ENCODE results near the gene PRUNE2. TPM values are rescaled to one million over a fixed set of nuclear protein-coding genes. Genes with fewer than 3 reads are reported as not detected.

The PRUNE2 gene
- polyA plus RNA-seq, 1 of the 3 experiments (the other 2 are of a cell fraction), result 13.0 TPM

DNA sequence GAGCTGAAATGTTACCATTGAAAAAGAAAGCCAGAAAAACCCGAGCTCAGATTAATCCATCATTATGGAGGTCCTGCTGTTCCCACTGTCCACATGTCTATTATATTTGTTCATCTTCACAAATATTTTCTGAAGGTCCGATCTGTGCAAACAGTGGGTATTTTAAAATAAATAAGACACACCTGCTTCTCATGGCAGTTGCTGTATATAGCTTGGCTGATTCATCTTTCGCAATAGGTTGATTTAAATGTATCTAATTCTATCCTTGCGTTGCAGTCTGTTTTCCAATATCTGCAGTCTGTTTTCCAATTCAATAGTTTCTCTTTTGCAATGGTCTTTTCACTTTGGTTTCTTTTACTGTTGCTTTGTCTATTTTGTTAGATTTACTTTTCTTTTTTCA, 229.1 kb downstream of the PRUNE2 start:
- 20% methylated on average over 4 of the region's 4 CpGs for WGBS (ENCODE audit: low lambda C conversion rate)
- Histone ChIP-seq H3K4me3 (ENCODE audit: low read depth in 2 of 2, low read length in 1 of 2) (peak overlapping the region; percentile 14 to 49; a peak in 2 of 4 replicates), H3K27me3 (ENCODE audit: insufficient read depth) (no peaks in the 10 kb centered on the region), H3K4me1 (ENCODE audit: control insufficient read depth in 1 of 2, insufficient read depth in 2 of 2, low read depth in 1 of 2, low read length in 1 of 2) (0 out of 4 replicates have a peak, but pooled peaks cover 0 to 4% of the 10 kb centered on the region in 2 experiments), H3K9me3 (no peaks in the 10 kb centered on the region), H2AFZ (ENCODE audit: low read depth) (peak overlapping the region; percentile 92), H3K27ac (ENCODE audit: low read depth in 2 of 2, low read length in 1 of 2) (peak overlapping the region; percentile 62 to 94; a peak in 3 of 4 replicates), H3K36me3 (replicated peaks in 1 of 2; ENCODE audit: control insufficient read depth in 1 of 2, insufficient read depth in 2 of 2, low read length in 1 of 2) (no peaks in the 10 kb centered on the region), H3K9me2 (no peaks in the 10 kb centered on the region), H3K9ac (peak overlapping the region; percentile 80), H3K79me2 (ENCODE audit: insufficient read depth) (no peaks in the 10 kb centered on the region; the same call in 1 of the 2 replicates), H4K20me1 (ENCODE audit: insufficient read depth) (no peaks in the 10 kb centered on the region), H3F3A (replicated peaks; ENCODE audit: insufficient read depth) (peaks cover 16% of the 10 kb centered on the region), H3K4me2 (peak overlapping the region; percentile 79)
- no peak for TF ChIP-seq POLR2AphosphoS5 (IDR thresholded peaks at IDR 0.05; ENCODE audit: low read depth, low read length)
- TF ChIP-seq MEF2A (IDR thresholded peaks at IDR 0.05; ENCODE audit: borderline replicate concordance, low read depth), result no peak
- no peak for TF ChIP-seq NFIC (IDR thresholded peaks at IDR 0.05; ENCODE audit: borderline replicate concordance)
- no peak for DNase-seq
- ChIA-PET CTCF (no interaction called here), POLR2A (no interaction called here)

DNA sequence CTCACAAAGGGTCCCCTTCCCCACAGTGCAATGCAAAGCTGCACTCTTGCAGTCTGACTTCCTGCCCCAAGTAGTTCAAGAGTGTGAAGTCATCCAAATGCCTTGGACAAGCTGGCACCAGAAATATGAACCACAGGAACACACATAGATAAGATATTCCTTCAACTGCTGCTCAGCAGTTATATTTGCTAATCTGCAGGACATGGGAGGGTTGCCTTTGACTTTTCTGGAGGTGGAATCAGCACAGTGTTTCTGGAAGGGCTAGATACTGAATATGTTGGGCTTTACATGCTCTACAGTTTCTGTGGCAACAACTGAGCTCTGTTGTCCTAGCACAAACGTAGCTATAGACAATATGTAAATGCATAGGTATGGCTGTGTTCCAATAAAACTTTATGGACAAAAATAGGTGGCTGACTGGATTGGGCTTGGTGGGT, 238.4 kb downstream of the PRUNE2 start:
- H3K79me2 ChIP-seq (ENCODE audit: insufficient read depth), result no peaks in the 10 kb centered on the region
- no peaks in the 10 kb centered on the region for H3K9me3 ChIP-seq
- H3F3A ChIP-seq (replicated peaks; ENCODE audit: insufficient read depth), result peaks cover 22% of the 10 kb centered on the region
- no peak overlapping the region for H2AFZ ChIP-seq (ENCODE audit: low read depth)
- H3K4me2 ChIP-seq, result peak overlapping the region; percentile 56
- no peaks in the 10 kb centered on the region for H3K36me3 ChIP-seq (replicated peaks in 1 of 2; ENCODE audit: control insufficient read depth in 1 of 2, insufficient read depth in 2 of 2, low read length in 1 of 2)
- POLR2A ChIA-PET, result no interaction called here
- H4K20me1 ChIP-seq (ENCODE audit: insufficient read depth), result no peaks in the 10 kb centered on the region
- H3K4me3 ChIP-seq (ENCODE audit: low read depth in 2 of 2, low read length in 1 of 2), result no peak overlapping the region
- H3K27me3 ChIP-seq (ENCODE audit: insufficient read depth), result no peaks in the 10 kb centered on the region
- DNase-seq, result no peak
- peaks cover 0 to 18% of the 10 kb centered on the region in 2 experiments; a peak in 2 of 4 replicates for H3K4me1 ChIP-seq (ENCODE audit: control insufficient read depth in 1 of 2, insufficient read depth in 2 of 2, low read depth in 1 of 2, low read length in 1 of 2)
- peak overlapping the region in 1 of 2 experiments; percentile 83; a peak in 2 of 4 replicates for H3K27ac ChIP-seq (ENCODE audit: low read depth in 2 of 2, low read length in 1 of 2)
- CTCF ChIA-PET, result interaction anchor here (0.8 to 2.8 kb wide), 2 partner anchors 37 to 220 kb away, joined by 3 to 14 read pairs; no protein-coding TSS in a partner anchor
- H3K9me2 ChIP-seq, result no peaks in the 10 kb centered on the region
- 0% methylated on average over 1 of the region's 1 CpG for WGBS (ENCODE audit: low lambda C conversion rate)
- H3K9ac ChIP-seq, result peak overlapping the region; percentile 53
- TF ChIP-seq JUND (IDR thresholded peaks at IDR 0.05), result peak; percentile 47
- TF ChIP-seq, protein P1, sequence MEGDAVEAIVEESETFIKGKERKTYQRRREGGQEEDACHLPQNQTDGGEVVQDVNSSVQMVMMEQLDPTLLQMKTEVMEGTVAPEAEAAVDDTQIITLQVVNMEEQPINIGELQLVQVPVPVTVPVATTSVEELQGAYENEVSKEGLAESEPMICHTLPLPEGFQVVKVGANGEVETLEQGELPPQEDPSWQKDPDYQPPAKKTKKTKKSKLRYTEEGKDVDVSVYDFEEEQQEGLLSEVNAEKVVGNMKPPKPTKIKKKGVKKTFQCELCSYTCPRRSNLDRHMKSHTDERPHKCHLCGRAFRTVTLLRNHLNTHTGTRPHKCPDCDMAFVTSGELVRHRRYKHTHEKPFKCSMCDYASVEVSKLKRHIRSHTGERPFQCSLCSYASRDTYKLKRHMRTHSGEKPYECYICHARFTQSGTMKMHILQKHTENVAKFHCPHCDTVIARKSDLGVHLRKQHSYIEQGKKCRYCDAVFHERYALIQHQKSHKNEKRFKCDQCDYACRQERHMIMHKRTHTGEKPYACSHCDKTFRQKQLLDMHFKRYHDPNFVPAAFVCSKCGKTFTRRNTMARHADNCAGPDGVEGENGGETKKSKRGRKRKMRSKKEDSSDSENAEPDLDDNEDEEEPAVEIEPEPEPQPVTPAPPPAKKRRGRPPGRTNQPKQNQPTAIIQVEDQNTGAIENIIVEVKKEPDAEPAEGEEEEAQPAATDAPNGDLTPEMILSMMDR (IDR thresholded peaks at IDR 0.05), result no peak
- no peak for TF ChIP-seq GATA2 (CRISPR knock-in tag; IDR thresholded peaks at IDR 0.05)
- no peak for TF ChIP-seq FOXM1 (IDR thresholded peaks at IDR 0.05; ENCODE audit: low read depth)
- TF ChIP-seq, protein P2, sequence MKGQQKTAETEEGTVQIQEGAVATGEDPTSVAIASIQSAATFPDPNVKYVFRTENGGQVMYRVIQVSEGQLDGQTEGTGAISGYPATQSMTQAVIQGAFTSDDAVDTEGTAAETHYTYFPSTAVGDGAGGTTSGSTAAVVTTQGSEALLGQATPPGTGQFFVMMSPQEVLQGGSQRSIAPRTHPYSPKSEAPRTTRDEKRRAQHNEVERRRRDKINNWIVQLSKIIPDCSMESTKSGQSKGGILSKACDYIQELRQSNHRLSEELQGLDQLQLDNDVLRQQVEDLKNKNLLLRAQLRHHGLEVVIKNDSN (IDR thresholded peaks at IDR 0.05; ENCODE audit: borderline replicate concordance, low read depth), result no peak
- peak; percentile 29; the same call in 1 of the 2 replicates for TF ChIP-seq FOSL2 (IDR thresholded peaks at IDR 0.05; ENCODE audit: borderline replicate concordance, low read depth)
- TF ChIP-seq EP300 (IDR thresholded peaks at IDR 0.05; ENCODE audit: borderline replicate concordance in 1 of 2, low read depth in 1 of 2, low read length in 1 of 2), result peak in 1 of 2 experiments; percentile 75; a peak in 1 of 4 replicates
- no peak for TF ChIP-seq CHD2 (IDR thresholded peaks at IDR 0.05; ENCODE audit: low read length, partially characterized antibody)
- no peak for TF ChIP-seq SMC3 (IDR thresholded peaks at IDR 0.05; ENCODE audit: low read depth, low read length)
- TF ChIP-seq, protein P3, sequence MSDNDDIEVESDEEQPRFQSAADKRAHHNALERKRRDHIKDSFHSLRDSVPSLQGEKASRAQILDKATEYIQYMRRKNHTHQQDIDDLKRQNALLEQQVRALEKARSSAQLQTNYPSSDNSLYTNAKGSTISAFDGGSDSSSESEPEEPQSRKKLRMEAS (IDR thresholded peaks at IDR 0.05; ENCODE audit: low read depth), result peak; percentile 64; the same call in 1 of the 2 replicates
- 0 out of 2 replicates have a peak, but pooled peaks have one; percentile 58 for TF ChIP-seq TEAD4 (IDR thresholded peaks at IDR 0.05; ENCODE audit: borderline replicate concordance, insufficient read depth)
- TF ChIP-seq RAD21 (IDR thresholded peaks at IDR 0.05; ENCODE audit: low read length), result no peak
- no peak for TF ChIP-seq RFX5 (IDR thresholded peaks at IDR 0.05; ENCODE audit: low read length)
- no peak for TF ChIP-seq POLR2AphosphoS5 (IDR thresholded peaks at IDR 0.05; ENCODE audit: low read depth, low read length)
- TF ChIP-seq EZH2phosphoT487 (IDR thresholded peaks at IDR 0.05; ENCODE audit: borderline replicate concordance, low read depth), result no peak
- TF ChIP-seq, protein P4, sequence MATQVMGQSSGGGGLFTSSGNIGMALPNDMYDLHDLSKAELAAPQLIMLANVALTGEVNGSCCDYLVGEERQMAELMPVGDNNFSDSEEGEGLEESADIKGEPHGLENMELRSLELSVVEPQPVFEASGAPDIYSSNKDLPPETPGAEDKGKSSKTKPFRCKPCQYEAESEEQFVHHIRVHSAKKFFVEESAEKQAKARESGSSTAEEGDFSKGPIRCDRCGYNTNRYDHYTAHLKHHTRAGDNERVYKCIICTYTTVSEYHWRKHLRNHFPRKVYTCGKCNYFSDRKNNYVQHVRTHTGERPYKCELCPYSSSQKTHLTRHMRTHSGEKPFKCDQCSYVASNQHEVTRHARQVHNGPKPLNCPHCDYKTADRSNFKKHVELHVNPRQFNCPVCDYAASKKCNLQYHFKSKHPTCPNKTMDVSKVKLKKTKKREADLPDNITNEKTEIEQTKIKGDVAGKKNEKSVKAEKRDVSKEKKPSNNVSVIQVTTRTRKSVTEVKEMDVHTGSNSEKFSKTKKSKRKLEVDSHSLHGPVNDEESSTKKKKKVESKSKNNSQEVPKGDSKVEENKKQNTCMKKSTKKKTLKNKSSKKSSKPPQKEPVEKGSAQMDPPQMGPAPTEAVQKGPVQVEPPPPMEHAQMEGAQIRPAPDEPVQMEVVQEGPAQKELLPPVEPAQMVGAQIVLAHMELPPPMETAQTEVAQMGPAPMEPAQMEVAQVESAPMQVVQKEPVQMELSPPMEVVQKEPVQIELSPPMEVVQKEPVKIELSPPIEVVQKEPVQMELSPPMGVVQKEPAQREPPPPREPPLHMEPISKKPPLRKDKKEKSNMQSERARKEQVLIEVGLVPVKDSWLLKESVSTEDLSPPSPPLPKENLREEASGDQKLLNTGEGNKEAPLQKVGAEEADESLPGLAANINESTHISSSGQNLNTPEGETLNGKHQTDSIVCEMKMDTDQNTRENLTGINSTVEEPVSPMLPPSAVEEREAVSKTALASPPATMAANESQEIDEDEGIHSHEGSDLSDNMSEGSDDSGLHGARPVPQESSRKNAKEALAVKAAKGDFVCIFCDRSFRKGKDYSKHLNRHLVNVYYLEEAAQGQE (IDR thresholded peaks at IDR 0.05; ENCODE audit: low read depth, low read length), result no peak
- TF ChIP-seq, protein P5, sequence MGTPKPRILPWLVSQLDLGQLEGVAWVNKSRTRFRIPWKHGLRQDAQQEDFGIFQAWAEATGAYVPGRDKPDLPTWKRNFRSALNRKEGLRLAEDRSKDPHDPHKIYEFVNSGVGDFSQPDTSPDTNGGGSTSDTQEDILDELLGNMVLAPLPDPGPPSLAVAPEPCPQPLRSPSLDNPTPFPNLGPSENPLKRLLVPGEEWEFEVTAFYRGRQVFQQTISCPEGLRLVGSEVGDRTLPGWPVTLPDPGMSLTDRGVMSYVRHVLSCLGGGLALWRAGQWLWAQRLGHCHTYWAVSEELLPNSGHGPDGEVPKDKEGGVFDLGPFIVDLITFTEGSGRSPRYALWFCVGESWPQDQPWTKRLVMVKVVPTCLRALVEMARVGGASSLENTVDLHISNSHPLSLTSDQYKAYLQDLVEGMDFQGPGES (IDR thresholded peaks at IDR 0.05; ENCODE audit: low read depth, low read length), result no peak
- TF ChIP-seq MEF2A (IDR thresholded peaks at IDR 0.05; ENCODE audit: borderline replicate concordance, low read depth), result no peak
- peak; percentile 57; the same call in 1 of the 2 replicates for TF ChIP-seq NFIC (IDR thresholded peaks at IDR 0.05; ENCODE audit: borderline replicate concordance)
